Activated CD8-positive, alpha-beta memory T cell treated with anti-CD3 and anti-CD28 coated beads, Interleukin-2, amount 10 ng/mL, durations not matched to agents 7 days and 5 days (primary cell): ENCODE measurements around the gene SEC14L2. TPM values are rescaled to one million over a fixed set of nuclear protein-coding genes. Genes with fewer than 3 reads are reported as not detected.
A peak's percentile ranks its signal among the peaks of the same experiment; 100 is the strongest.

Source experiments
- ATAC-seq: fragments of 150-1000 bp; cut with Tn5 transposase; one replicate; pipeline ENCODE4 v1.10.0; 2021; ENCODE audit warnings: moderate library complexity
- CTCF ChIA-PET: fragments of 350-600 bp; sonication (Branson Sonifier 250); formaldehyde crosslinking; loops from one replicate; lab custom pipeline; 2021; ENCODE audit warnings: antibody characterized with exemption; lab: Charles Lee
- DNase-seq: peaks from one replicate; pipeline ENCODE4 v3.0.0-alpha.2; 2020
- H3K27ac Mint-ChIP-seq: one replicate; pipeline ENCODE4 v1.8.0; 2021; ENCODE audit warnings: mild to moderate bottlenecking, mixed read lengths
- H3K27me3 Mint-ChIP-seq: one replicate; pipeline ENCODE4 v1.8.0; 2021; ENCODE audit warnings: mixed read lengths
- H3K36me3 Mint-ChIP-seq: one replicate; pipeline ENCODE4 v1.8.0; 2021; ENCODE audit warnings: mild to moderate bottlenecking, mixed read lengths
- H3K4me1 Mint-ChIP-seq: one replicate; pipeline ENCODE4 v1.8.0; 2021; ENCODE audit warnings: mixed read lengths
- H3K4me3 Mint-ChIP-seq: one replicate; pipeline ENCODE4 v1.8.0; 2021; ENCODE audit warnings: mild to moderate bottlenecking, moderate library complexity, mixed read lengths
- H3K9me3 Mint-ChIP-seq: one replicate; pipeline ENCODE4 v1.8.0; 2022; ENCODE audit warnings: low read depth, mixed read lengths
- total RNA-seq, 2 experiments: library from RNA; stranded (reverse); gene quantifications; one replicate each; pipeline ENCODE4 v1.2.3, GENCODE V29; 2021

SEC14L2 gene
- 1 to 10 TPM; 2.2 to 4.8 TPM for total RNA-seq

DNA sequence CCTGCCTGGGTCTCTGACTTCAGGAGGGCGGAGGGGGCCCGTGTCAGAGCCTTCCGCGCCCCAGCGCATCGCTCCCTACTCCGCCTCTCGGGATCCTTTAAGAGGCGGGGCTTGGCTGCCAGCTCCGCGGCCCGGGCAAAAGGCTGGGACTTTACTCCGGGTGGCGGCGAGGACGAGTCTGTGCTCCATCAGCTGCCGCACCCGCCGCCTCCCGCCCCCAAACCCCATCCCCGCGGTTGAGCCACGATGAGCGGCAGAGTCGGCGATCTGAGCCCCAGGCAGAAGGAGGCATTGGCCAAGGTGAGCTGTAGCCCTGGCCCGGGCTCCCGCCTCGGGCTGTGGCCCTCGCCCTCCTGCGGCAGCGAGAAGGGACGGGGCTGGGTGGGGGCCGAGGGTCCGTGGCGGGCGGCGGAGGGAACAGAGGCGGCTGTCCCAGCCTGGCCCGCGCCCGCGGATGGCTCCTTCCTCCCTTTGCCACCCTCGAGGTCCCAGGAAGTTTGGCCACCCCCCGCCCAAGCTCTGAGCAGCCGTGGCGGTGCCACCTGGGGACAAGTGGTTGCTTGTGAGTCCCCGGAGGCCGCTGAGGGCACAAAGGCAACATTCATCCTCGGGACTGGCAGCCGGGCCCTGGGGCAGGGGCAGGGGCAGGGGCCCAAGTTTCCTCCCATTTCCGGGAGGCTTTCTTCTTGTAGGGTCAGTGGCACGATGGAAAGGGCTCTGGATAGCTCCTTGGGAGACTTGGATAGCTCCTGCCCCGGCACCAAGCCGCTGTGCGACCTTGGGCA is at the start of gene SEC14L2:
Gene SEC14L2 (plus strand): TSS at position 148 of the 785 bp plus-strand sequence. CDS start 99 bp downstream, at position 247.
- Mint-ChIP-seq H3K36me3 (no peaks in the 10 kb centered on the region), H3K4me3 (peak within 1 kb of the TSS; percentile 73), H3K4me1 (peaks cover 32% of the 10 kb centered on the region), H3K27ac (no peak within 1 kb of the TSS), H3K27me3 (peaks cover 27% of the 10 kb centered on the region), H3K9me3 (no peaks in the 10 kb centered on the region)
- DNase-seq: peak; percentile 55
- CTCF ChIA-PET: interaction anchor here (0.5 to 21.5 kb wide), 10 partner anchors 8 to 579 kb away, joined by 3 to 508 read pairs (median 4); partner anchors contain the start of genes CASTOR1, MTFP1 and RNF215
- peak; percentile 81 for ATAC-seq

DNA sequence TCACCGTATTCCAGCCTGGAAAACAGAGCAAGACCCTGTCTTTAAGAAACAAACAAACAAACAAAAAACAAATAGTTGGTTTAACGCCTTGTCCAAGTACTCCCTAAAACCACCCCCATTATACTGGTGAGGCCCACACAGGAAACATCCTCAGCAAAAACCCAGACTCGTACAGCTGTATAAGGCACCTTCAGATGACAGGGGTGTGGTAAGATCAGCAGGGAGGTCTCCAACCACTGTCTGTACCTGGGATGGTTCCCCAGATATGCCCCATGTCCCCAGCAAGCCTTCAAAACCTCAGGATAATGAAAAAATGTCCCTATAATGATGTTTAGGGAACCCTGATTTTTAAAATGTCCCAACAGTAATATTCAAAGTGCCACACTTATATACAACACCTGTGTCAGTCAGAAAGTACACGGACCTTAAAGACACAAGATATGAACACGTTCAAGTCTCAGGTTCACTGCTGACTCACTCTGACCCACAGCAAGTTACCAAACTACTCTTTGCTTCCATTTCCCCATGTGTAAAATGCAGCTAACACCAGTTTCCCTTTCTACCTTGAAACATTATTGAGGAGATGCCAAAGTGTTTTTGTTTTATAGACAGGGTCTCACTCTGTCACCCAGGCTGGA is 49.4 kb upstream of the SEC14L2 start:
- CTCF ChIA-PET: interaction anchor here (1.0 to 1.7 kb wide), 5 partner anchors 17 to 59 kb away, joined by 3 to 9 read pairs (median 5); partner anchors contain the start of genes RNF215 and TBC1D10A
- DNase-seq (no peak), ATAC-seq (peak; percentile 54)
- H3K36me3 Mint-ChIP-seq: peaks cover 73% of the 10 kb centered on the region
- peaks cover 50% of the 10 kb centered on the region for H3K4me1 Mint-ChIP-seq
- H3K4me3 Mint-ChIP-seq: peak overlapping the region; percentile 3
- H3K9me3 Mint-ChIP-seq: no peaks in the 10 kb centered on the region
- H3K27me3 Mint-ChIP-seq: no peaks in the 10 kb centered on the region
- H3K27ac Mint-ChIP-seq: peak overlapping the region; percentile 76

DNA sequence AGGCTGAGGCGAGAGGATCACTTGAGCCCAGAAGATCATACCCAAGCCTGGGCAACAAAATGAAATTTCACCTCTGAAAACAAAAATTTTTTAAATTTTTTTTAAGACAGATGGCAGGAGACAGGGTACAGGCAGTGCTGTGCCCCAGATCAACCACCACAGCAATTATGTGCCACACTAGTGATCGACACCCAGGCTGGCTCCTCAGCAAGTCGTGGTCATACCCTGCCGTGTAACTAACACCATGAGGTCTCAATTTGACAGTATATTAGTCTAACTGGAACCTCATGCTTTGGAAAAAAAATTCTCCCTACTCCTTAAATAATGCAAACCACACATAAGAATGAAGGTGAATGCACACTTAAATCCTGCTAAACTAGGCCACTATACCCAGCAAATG is 48.4 kb upstream of the SEC14L2 start:
- Mint-ChIP-seq H3K36me3 (peaks cover 70% of the 10 kb centered on the region), H3K9me3 (no peaks in the 10 kb centered on the region), H3K27ac (peak overlapping the region; percentile 76), H3K4me3 (peak overlapping the region; percentile 16), H3K27me3 (no peaks in the 10 kb centered on the region), H3K4me1 (peaks cover 56% of the 10 kb centered on the region)
- ATAC-seq (peak; percentile 29), DNase-seq (no peak)
- CTCF ChIA-PET: interaction anchor here (0.6 to 1.4 kb wide), 2 partner anchors 22 to 61 kb away, joined by 3 to 5 read pairs; partner anchors contain the start of gene TBC1D10A

- Mint-ChIP-seq H3K27ac (peak overlapping the region; percentile 76), H3K36me3 (peaks cover 68% of the 10 kb centered on the region), H3K4me3 (peak overlapping the region; percentile 16), H3K9me3 (no peaks in the 10 kb centered on the region), H3K4me1 (peaks cover 56% of the 10 kb centered on the region), H3K27me3 (no peaks in the 10 kb centered on the region)
- ATAC-seq (no peak), DNase-seq (no peak)
- CTCF ChIA-PET: no interaction called here
These were observed 48.0 kb upstream of the SEC14L2 start for GRCh38 chr22:30348809-30349208.

DNA sequence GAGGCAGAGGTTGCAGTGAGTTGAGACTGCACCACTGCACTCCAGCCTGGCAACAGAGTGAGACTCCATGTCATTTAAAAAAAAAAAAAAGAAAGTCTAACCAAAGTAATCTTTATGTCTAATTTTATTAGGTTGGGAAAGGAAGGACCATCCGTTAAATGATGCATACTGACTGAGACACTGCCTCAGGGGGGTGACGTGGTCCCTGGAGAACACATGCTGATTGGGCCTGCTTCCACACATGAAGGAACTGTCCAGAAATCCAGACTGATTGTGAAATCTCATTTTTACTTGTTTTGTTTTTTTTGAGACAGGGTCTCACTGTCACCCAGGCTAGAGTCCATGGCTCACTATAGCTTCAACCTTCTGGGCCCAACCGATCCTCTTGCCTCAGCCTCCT is 45.6 kb upstream of the SEC14L2 start:
- DNase-seq: no peak
- no peak for ATAC-seq
- H3K4me1 Mint-ChIP-seq: peaks cover 64% of the 10 kb centered on the region
- CTCF ChIA-PET: interaction anchor here (1.5 to 1.8 kb wide), 3 partner anchors 24 to 64 kb away, joined by 4 read pairs; partner anchors contain the start of genes CASTOR1 and TBC1D10A
- peaks cover 55% of the 10 kb centered on the region for H3K36me3 Mint-ChIP-seq
- H3K27ac Mint-ChIP-seq: no peak overlapping the region
- H3K27me3 Mint-ChIP-seq: no peaks in the 10 kb centered on the region
- H3K9me3 Mint-ChIP-seq: no peaks in the 10 kb centered on the region
- H3K4me3 Mint-ChIP-seq: no peak overlapping the region

- H3K27ac Mint-ChIP-seq: peak overlapping the region; percentile 61
- CTCF ChIA-PET: interaction anchor here (0.6 to 7.4 kb wide), 2 partner anchors 66 to 97 kb away, joined by 3 to 58 read pairs; partner anchors contain the start of gene CASTOR1
- no peak for DNase-seq
- peaks cover 40% of the 10 kb centered on the region for H3K36me3 Mint-ChIP-seq
- H3K4me3 Mint-ChIP-seq: no peak overlapping the region
- H3K4me1 Mint-ChIP-seq: peaks cover 49% of the 10 kb centered on the region
- H3K27me3 Mint-ChIP-seq: no peaks in the 10 kb centered on the region
- ATAC-seq: no peak
- H3K9me3 Mint-ChIP-seq: no peaks in the 10 kb centered on the region
These were observed 42.2 kb upstream of the SEC14L2 start for GRCh38 chr22:30354644-30355043.

DNA sequence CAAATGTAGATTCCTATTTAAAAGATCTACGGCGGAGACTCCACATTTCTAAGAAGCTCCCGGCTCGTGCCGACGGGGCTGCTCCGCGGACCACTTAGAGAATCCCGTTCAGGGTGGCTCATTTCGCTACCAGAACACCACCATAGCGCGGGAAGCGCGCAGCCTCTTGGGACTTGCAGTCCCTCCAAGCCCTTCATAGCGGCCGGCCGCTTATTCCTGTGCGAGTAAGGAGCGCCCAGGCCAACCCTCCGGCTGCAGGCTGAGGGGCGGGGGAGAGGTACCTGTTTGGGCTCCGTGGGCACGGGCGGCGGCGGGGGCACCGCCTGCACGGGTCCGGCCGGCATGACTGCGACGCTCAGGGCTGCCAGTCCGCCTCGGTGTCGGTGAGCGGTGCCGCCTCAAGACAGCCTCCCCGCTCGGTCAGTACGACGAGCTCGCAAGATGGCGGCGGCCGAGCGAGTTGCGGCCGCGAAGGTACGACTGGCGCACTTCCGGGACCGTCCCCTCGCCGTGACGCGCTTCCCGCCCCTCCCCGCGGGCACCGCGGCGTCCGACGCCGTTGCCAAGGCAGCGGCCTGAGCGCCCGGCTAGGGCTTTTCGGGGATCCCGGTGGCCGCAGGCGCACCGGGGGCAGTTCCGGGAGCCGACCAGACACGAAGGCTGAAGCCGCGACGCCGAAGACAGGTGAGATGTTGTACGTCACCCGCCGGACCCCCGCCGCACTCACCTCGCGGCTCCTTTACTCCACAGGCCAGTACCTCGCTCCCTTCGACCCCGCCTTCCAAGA is 40.2 kb upstream of the SEC14L2 start, which contains the start of the genes CCDC157 and SF3A1:
Gene CCDC157 (plus strand): TSS at position 559 of the 787 bp plus-strand sequence. CDS start 8,994 bp downstream, outside the sequence.
Gene SF3A1 (minus strand): TSS at position 446 of the 787 bp plus-strand sequence. CDS start 102 bp downstream, at position 344.
- CTCF ChIA-PET: interaction anchor here (0.6 to 7.4 kb wide), 12 partner anchors 12 to 101 kb away, joined by 3 to 58 read pairs (median 3); partner anchors contain the start of genes CASTOR1 and RNF215
- Mint-ChIP-seq H3K4me3 (peak within 1 kb of the TSS; percentile 85), H3K36me3 (peaks cover 27% of the 10 kb centered on the region), H3K4me1 (peaks cover 43% of the 10 kb centered on the region), H3K9me3 (no peaks in the 10 kb centered on the region), H3K27ac (peak within 1 kb of the TSS; percentile 91), H3K27me3 (no peaks in the 10 kb centered on the region)
- peak; percentile 91 for ATAC-seq
- DNase-seq: peak; percentile 96

- peaks cover 21% of the 10 kb centered on the region for H3K36me3 Mint-ChIP-seq
- H3K27ac Mint-ChIP-seq: peak overlapping the region; percentile 74
- peak overlapping the region; percentile 85 for H3K4me3 Mint-ChIP-seq
- CTCF ChIA-PET: interaction anchor here (0.6 to 7.4 kb wide), 7 partner anchors 24 to 72 kb away, joined by 3 to 58 read pairs (median 3); partner anchors contain the start of genes CASTOR1 and RNF215
- no peaks in the 10 kb centered on the region for H3K9me3 Mint-ChIP-seq
- no peak for ATAC-seq
- DNase-seq: no peak
- H3K4me1 Mint-ChIP-seq: peaks cover 45% of the 10 kb centered on the region
- no peaks in the 10 kb centered on the region for H3K27me3 Mint-ChIP-seq
These were observed 39.6 kb upstream of the SEC14L2 start for GRCh38 chr22:30357236-30357570.

GRCh38 chr22:30357650-30358215 is 39.1 kb upstream of the SEC14L2 start:
- peaks cover 41% of the 10 kb centered on the region for H3K4me1 Mint-ChIP-seq
- no peaks in the 10 kb centered on the region for H3K9me3 Mint-ChIP-seq
- DNase-seq (no peak), ATAC-seq (no peak)
- H3K27ac Mint-ChIP-seq: no peak overlapping the region
- CTCF ChIA-PET: interaction anchor here (7.4 kb wide), 1 partner anchor 69 kb away, joined by 58 read pairs; the partner anchor contains the start of gene CASTOR1
- no peaks in the 10 kb centered on the region for H3K27me3 Mint-ChIP-seq
- peak overlapping the region; percentile 85 for H3K4me3 Mint-ChIP-seq
- H3K36me3 Mint-ChIP-seq: peaks cover 16% of the 10 kb centered on the region

DNA sequence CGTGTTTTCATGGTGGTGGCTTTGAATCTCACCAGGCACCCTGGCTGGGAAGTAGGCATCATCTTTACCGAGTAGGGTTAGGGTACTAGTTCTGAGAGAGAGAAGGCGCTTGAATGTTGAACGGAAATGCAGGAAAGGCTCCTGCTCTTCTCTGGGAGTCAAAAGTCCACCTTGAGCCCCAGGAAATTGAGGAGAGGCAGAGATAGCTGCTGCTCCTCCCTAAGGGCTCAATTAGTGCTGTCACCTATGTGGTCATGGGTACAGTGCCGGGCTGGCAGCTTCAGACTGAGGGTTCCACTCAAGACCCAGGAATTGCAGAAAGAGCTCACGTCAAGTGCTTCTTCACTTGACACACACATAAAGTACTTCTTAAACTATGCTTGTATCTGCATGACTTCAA is 38.3 kb upstream of the SEC14L2 start:
- CTCF ChIA-PET: interaction anchor here (0.6 to 7.4 kb wide), 4 partner anchors 8 to 380 kb away, joined by 3 to 58 read pairs (median 4); partner anchors contain the start of gene CASTOR1
- Mint-ChIP-seq H3K36me3 (peaks cover 13% of the 10 kb centered on the region), H3K9me3 (no peaks in the 10 kb centered on the region), H3K27ac (no peak overlapping the region), H3K27me3 (no peaks in the 10 kb centered on the region), H3K4me3 (no peak overlapping the region), H3K4me1 (peaks cover 39% of the 10 kb centered on the region)
- ATAC-seq (no peak), DNase-seq (no peak)

GRCh38 chr22:30361916-30362650 is 34.7 kb upstream of the SEC14L2 start:
- Mint-ChIP-seq H3K36me3 (no peaks in the 10 kb centered on the region), H3K9me3 (no peaks in the 10 kb centered on the region), H3K27ac (no peak overlapping the region), H3K4me3 (no peak overlapping the region), H3K27me3 (no peaks in the 10 kb centered on the region), H3K4me1 (peaks cover 14% of the 10 kb centered on the region)
- CTCF ChIA-PET: interaction anchor here (2.2 kb wide), 1 partner anchor 73 kb away, joined by 8 read pairs; the partner anchor contains the start of gene CASTOR1
- ATAC-seq (no peak), DNase-seq (no peak)
